Ishikawa (cell line): ENCODE data around the gene EXOC6.

Experiments
- CEBPB ChIP-seq: IDR thresholded peaks from 2 replicates; pipeline ENCODE4 v1.6.1; 2012
- CREB1 ChIP-seq: IDR thresholded peaks from 2 replicates; pipeline ENCODE4 v1.6.1; 2012; ENCODE audit warnings: low read depth
- EGR1 ChIP-seq: IDR thresholded peaks from 2 replicates; pipeline ENCODE4 v1.6.1; 2012
- EP300 ChIP-seq: IDR thresholded peaks from 2 replicates; pipeline ENCODE4 v1.6.1; 2012; ENCODE audit warnings: borderline replicate concordance
- FOXM1 ChIP-seq: IDR thresholded peaks from 2 replicates; pipeline ENCODE4 v1.6.1; 2012; ENCODE audit warnings: low read depth, borderline replicate concordance
- MAX ChIP-seq: IDR thresholded peaks from 2 replicates; pipeline ENCODE4 v1.6.1; 2012
- NFIC ChIP-seq: IDR thresholded peaks from 2 replicates; pipeline ENCODE4 v1.6.1; 2012
- RAD21 ChIP-seq: IDR thresholded peaks from 2 replicates; pipeline ENCODE4 v1.6.1; 2012; ENCODE audit warnings: low read depth
- TAF1 ChIP-seq: IDR thresholded peaks from 2 replicates; pipeline ENCODE4 v1.6.1; 2012; ENCODE audit warnings: low read depth, mild to moderate bottlenecking
- TCF12 ChIP-seq: IDR thresholded peaks from 2 replicates; pipeline ENCODE4 v1.6.1; 2012; ENCODE audit warnings: low read depth
- TEAD4 ChIP-seq: IDR thresholded peaks from 2 replicates; pipeline ENCODE4 v1.6.1; 2012
- USF1 ChIP-seq: IDR thresholded peaks from 2 replicates; pipeline ENCODE4 v1.6.1; 2012
- YY1 ChIP-seq: IDR thresholded peaks from 2 replicates; pipeline ENCODE4 v1.6.1; 2012; ENCODE audit warnings: low read depth
- ZBTB7A ChIP-seq: IDR thresholded peaks from 2 replicates; pipeline ENCODE4 v1.6.1; 2012; ENCODE audit warnings: low read depth
- TF ChIP-seq, protein P1 (sequence below): IDR thresholded peaks from 2 replicates; pipeline ENCODE4 v1.6.1; 2012; ENCODE audit warnings: low read depth, mild to moderate bottlenecking

The EXOC6 gene

GRCh38 chr10:93081318-93081717 lies 233.0 kb downstream of the EXOC6 start:
- no peak for TF ChIP-seq TCF12
- TF ChIP-seq EGR1: no peak
- TF ChIP-seq YY1: no peak
- no peak for TF ChIP-seq NFIC
- no peak for TF ChIP-seq EP300
- TF ChIP-seq CREB1: no peak
- TF ChIP-seq, protein P1, sequence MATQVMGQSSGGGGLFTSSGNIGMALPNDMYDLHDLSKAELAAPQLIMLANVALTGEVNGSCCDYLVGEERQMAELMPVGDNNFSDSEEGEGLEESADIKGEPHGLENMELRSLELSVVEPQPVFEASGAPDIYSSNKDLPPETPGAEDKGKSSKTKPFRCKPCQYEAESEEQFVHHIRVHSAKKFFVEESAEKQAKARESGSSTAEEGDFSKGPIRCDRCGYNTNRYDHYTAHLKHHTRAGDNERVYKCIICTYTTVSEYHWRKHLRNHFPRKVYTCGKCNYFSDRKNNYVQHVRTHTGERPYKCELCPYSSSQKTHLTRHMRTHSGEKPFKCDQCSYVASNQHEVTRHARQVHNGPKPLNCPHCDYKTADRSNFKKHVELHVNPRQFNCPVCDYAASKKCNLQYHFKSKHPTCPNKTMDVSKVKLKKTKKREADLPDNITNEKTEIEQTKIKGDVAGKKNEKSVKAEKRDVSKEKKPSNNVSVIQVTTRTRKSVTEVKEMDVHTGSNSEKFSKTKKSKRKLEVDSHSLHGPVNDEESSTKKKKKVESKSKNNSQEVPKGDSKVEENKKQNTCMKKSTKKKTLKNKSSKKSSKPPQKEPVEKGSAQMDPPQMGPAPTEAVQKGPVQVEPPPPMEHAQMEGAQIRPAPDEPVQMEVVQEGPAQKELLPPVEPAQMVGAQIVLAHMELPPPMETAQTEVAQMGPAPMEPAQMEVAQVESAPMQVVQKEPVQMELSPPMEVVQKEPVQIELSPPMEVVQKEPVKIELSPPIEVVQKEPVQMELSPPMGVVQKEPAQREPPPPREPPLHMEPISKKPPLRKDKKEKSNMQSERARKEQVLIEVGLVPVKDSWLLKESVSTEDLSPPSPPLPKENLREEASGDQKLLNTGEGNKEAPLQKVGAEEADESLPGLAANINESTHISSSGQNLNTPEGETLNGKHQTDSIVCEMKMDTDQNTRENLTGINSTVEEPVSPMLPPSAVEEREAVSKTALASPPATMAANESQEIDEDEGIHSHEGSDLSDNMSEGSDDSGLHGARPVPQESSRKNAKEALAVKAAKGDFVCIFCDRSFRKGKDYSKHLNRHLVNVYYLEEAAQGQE: no peak
- no peak for TF ChIP-seq FOXM1
- no peak for TF ChIP-seq USF1
- TF ChIP-seq TEAD4: no peak
- no peak for TF ChIP-seq TAF1
- TF ChIP-seq ZBTB7A: no peak
- no peak for TF ChIP-seq CEBPB
- TF ChIP-seq RAD21: no peak
- no peak for TF ChIP-seq MAX

- TF ChIP-seq EP300: no peak
- TF ChIP-seq FOXM1: no peak
- no peak for TF ChIP-seq MAX
- TF ChIP-seq CEBPB: no peak
- TF ChIP-seq YY1: no peak
- TF ChIP-seq RAD21: no peak
- TF ChIP-seq NFIC: no peak
- TF ChIP-seq TEAD4: no peak
Observed at GRCh38 chr10:93081834-93082233, 233.5 kb downstream of the EXOC6 start.

GRCh38 chr10:93083743-93084539 lies 235.6 kb downstream of the EXOC6 start:
- TF ChIP-seq CEBPB (no peak), EGR1 (no peak), CREB1 (no peak), EP300 (no peak), MAX (no peak), YY1 (no peak), NFIC (no peak), TAF1 (no peak), FOXM1 (no peak), TCF12 (no peak), USF1 (no peak), TEAD4 (no peak), RAD21 (no peak), ZBTB7A (no peak)
- TF ChIP-seq, protein P1: no peak

DNA sequence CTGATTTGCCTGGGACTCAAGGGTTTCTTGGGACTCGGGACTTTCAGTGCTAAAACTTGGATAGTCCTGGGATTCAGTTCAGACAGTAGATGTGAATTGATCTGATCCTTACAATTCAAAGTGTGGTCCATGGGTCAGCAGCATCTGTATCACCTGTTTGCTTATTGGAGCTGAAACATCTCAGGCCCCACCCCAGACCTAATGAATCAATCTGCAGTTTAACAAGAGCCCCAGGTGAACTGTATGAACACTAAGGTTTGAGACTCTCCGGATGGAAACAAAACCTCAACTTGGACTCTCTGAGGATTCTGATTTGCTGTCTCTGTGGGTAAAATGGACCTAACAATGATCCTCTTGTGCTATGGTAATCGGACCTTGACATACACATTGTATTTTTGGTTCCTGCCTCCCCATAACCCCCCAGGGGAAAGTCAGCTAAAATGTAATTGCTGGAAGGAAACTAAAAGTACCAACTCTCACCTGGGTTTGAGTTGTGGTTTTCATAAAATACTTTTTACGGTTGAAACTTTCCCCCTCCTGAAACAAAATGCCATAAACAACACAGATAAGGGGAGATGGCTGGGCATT lies 237.0 kb downstream of the EXOC6 start:
- TF ChIP-seq TCF12 (no peak), YY1 (no peak), EGR1 (no peak), MAX (no peak)
- TF ChIP-seq, protein P1: no peak
